NCI-H345 treated with DMSO at 0.1 percent for 48 hours (cell line): Measurements from ENCODE around the gene BRICD5.

Source experiments
- DNase-seq: peaks from one replicate; lab custom pipeline; 2025; ENCODE audit not compliant: unreplicated experiment; lab: John Stamatoyannopoulos, UW

Gene BRICD5

DNA sequence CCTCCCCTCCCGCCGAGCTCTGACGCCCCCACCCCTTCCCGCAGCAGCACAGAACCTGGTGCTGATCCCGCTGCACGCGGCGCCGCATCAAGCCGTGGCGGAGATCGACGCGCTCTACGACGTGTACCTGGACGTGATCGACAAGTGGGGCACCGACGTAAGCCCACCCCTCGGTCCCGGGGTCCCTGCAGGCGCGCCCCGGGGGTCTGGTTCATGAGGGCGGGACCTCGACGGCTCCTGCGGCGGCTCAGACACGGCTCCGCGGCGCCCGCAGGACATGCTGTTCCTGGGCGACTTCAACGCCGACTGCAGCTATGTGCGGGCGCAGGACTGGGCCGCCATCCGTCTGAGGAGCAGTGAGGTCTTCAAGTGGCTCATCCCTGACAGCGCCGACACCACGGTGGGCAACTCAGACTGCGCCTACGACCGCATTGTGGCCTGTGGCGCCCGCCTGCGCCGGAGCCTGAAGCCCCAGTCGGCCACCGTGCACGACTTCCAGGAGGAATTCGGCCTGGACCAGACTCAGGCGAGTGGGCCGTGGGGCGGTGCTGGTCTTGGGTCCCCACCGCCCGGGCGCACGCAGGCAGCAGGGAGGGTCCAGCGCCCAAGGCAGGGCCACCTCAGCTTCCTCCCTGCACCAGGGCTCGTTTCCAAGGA is 27.0 kb upstream of the BRICD5 start:
- DNase-seq = no peak

DNA sequence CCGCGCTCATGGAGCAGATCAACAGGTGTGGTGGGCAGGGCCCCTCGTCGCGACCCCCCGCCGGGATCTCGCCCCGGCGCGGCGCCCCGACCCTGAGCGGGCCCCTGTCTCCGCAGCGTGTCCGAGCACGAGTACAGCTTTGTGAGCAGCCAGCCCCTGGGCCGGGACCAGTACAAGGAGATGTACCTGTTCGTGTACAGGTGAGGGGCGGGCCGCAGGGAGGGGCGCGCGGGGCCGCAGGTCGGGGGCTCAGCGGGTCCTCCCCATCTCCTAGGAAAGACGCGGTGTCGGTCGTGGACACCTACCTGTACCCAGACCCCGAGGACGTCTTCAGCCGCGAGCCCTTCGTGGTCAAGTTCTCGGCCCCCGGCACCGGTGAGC is 26.4 kb upstream of the BRICD5 start:
- no peak for DNase-seq

DNA sequence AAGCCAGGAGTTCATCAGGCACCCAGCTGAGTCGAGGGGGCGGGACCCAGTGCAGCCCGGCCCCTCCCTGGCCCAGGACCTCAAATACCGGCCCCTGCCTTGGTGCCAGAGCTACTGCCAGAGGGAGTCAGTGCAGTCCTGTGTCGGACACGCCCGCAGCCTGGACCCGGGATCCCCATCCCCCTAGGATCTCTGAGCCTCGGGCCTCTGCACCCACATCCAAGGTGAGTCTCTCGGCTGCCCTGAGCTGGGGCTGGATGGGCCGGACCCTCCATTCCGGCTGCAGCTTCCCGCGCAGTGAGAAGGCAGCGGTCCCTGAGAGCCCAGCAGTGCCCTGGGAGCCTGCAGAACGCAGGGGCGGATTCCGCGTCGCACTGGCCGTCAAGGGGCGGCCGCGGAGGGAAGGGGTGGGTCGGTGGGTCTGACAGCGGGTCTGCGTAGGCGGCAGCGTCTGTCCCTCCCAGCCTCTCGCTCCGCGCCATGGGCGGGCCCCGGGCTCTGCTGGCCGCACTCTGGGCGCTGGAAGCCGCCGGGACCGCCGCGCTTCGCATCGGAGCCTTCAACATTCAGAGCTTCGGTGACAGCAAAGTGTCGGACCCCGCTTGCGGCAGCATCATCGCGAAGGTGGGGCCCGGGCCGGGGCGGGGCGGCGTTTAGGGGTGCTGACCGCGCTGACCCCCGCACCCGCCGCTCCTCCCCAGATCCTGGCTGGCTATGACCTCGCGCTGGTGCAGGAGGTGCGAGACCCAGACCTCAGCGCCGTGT is 25.9 kb upstream of the BRICD5 start, which contains the start of gene DNASE1L2:
TSS of gene DNASE1L2 (plus strand) at position 108 of the 765 bp plus-strand sequence. CDS start at position 481, 373 bp downstream.
- DNase-seq = no peak

DNA sequence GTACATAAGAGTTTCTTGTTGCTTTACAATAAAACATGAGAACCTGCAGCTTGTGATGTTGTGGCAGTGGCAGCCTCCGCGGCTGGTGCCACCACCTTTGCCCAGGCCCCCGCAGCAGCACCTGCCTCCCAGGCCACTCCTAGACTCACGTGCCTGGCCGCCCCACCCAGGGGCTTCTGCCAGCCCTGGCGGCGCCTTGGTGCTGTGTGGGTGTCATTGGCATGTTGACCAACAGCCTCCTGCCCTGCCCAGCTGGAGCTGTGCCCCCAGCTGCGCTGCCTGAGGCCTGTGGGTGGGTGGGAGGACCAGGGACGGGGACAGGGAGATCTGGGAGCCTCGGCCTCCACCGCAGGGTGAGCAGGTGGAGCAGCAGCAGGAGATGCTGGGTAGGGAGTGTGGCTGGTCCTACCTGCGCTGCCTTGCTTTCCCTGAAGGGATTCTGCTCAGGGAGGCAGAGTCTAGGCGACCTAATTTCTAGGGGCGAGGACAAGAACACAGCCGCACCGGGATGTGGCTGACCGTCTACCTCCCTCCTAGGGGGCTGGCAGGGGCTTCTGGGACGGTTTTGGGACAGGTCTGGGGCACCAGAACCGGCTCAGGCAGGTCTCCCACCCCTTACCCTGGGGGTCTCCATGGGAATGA is 25.2 kb upstream of the BRICD5 start:
- DNase-seq = no peak

DNA sequence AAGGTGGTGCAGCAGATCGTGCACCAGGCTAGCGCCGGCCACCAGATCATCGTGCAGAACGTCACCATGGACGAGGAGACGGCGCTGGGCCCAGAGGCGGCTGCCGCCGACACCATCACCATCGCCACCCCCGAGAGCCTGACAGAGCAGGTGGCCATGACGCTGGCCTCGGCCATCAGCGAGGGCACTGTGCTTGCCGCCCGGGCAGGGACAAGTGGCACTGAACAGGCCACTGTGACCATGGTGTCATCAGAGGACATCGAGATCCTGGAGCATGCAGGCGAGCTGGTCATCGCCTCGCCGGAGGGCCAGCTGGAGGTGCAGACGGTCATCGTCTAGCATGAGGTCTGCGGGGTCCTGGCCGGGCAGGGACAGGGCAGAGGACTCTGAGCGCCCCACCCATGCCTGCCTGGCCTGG is 24.6 kb upstream of the BRICD5 start:
- no peak for DNase-seq

DNA sequence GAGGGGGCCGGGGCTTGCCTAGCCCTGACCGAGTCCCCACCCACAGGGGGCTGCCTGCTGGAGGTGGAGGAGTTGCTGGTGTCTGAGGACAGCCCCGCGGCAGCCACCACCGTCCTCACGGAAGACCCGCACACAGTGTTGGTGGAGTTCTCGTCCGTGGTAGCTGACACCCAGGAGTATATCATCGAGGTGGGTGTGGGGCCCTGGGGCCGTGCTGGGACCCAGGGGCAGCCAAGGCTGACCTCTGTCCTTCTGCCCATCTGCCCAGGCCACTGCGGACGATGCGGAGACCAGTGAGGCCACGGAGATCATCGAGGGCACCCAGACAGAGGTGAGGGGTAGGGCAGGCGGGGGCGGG is 24.1 kb upstream of the BRICD5 start:
- DNase-seq = no peak

DNA sequence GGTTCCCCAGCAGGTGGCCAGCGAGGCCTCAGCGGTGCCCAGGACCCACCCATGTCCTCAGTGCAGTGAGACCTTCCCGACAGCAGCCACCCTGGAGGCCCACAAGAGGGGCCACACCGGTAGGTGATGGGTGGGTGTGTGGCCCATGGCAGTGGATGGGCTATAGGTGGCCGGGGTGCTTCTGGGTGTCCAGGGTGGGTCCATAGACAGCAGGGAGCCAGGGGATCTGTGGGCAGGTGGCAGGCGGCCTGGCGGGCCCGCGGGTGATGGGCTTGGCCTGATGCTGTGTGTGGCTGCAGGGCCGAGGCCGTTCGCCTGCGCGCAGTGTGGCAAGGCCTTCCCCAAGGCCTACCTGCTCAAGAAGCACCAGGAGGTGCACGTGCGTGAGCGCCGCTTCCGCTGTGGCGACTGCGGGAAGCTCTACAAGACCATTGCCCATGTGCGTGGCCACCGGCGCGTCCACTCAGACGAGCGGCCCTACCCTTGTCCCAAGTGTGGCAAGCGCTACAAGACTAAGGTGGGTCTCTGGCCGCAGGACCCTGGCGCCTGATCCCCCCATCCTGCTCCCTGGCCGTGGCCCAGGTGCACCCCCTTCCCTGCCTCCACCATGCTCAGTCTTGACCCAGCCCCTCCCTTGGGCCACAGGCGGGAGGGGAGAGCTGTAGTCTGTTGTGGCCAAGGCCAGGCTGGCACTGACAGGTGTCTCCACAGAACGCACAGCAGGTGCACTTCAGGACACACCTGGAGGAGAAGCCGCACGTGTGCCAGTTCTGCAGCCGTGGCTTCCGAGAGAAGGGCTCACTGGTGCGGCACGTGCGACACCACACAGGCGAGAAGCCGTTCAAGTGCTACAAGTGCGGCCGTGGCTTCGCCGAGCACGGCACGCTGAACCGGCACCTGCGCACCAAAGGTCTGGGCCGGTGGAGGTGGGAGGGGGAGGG is 23.5 kb upstream of the BRICD5 start:
- no peak for DNase-seq

DNA sequence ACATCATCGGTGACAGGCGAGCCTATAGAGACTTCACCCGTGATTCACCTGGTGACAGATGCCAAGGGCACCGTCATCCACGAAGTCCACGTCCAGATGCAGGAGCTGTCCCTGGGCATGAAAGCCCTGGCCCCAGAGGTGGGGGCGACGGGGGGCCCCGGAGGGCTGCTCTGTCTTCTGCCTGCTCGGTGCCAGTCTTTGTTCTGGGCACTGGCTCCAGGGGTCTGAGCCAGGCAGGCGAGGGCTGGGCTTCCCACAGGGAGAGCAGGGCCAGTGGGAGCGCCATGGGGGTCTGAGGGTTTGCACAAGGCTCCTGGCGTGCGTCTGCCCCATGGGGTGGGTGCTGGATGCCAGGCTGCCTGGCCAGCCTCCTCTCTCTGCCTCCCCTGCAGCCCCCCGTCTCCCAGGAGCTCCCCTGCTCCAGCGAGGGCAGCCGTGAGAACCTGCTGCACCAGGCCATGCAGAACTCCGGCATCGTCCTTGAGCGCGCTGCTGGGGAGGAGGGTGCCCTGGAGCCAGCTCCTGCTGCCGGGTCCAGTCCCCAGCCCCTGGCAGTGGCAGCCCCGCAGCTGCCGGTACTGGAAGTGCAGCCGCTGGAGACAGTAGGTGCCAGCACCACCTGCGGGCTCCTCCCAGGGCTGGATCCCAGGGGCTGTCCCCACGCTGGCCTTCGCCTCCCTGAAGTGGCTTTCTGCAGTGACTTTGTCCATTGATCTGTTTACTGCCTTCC is 22.5 kb upstream of the BRICD5 start:
- no peak for DNase-seq

DNA sequence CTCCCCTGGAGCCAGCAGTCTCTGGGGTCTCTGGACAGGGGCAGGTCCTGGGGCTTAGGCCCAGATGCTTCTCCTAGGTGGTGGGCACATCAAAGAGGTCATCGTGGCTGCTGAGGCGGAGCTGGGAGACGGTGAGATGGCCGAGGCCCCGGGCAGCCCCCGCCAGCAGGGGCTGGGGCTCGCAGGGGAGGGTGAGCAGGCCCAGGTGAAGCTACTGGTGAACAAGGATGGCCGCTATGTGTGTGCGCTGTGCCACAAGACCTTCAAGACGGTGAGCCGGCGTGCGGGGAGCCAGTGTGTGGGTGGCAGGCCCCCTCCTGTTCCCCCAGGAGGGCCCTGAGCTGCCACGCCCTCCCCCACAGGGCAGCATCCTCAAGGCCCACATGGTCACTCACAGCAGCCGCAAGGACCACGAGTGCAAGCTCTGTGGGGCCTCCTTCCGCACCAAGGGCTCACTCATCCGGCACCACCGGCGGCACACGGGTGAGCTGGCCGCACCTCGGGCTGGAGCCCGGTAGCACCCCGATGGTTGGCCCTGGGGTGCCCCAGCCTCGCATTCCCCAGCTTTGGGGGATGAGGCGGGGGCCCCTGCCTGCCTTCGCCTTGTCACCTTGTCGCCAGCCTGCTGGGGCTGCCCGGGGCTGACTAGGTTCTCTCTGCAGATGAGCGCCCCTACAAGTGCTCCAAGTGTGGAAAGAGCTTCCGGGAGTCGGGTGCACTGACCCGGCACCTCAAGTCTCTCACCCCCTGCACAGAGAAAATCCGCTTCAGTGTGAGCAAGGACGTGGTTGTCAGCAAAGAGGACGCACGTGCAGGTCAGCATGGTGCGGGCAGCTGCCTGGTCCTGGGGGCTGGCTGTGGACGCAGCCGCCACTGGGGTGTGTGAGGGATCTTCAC is 21.7 kb upstream of the BRICD5 start:
- DNase-seq = no peak

DNA sequence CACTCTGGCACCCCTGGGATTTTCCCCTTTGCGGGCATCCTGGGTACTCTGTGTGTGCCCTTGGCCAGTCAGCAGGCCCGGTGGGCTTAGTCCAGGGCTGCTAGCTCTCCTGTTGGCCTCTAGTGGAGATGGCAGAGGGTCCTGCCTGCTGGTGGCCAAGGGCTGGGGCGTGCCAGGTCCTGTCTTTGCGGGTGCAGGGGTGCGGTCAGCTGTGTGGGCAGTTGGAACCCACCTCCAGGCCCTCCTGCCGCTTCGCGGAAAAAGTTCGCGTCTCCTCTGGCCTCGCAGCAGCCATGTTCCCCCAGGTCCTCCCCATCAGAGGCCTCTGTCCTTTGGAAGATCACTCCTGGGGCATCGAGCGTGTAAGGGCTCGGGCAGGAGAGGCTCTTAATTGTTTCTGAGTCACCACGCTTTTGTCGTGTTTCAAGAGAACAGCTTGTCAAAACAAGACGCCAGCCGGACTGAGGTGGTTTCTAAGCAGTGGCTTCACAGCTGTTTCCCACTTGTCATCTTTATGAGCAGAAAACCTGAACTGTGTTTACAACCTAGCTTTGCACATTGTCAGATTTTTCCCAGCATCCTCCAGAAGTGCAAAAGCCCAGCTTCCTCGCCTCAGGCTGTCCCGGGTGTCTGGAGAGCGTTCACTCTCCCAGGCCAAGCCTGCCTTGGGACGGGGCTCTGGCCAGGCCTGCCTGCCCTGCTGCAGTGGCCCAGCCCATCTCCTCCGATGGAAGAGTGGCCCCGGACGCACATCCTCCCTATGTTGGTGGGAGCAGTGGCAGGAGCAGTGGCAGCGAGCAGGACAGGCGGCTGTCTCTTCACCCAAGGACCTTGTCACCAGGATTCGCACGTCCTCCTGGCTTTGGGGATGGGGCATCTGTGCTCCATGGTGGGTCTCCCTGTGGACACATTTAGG is 20.6 kb upstream of the BRICD5 start:
- no peak for DNase-seq

DNA sequence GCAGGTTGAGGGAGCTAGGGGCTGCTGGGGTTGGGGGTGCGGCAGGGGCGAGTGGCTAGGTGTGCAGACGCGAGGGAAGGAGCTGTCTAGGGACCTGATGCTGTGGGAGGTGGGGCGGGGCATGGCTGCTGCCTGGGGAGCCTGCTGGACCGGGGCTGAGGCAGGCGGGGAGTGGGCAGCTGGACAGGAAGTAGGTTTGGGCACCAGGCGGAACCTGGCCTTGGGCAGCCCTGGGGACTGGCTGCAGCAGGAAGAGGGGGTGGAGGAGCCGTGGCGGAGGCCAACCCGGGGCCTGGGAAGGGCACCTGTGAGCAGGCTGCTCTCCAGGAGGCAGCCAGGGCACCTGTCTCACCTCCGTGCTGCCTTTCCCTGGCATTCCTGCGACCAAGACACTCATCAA is 19.7 kb upstream of the BRICD5 start:
- DNase-seq = no peak

DNA sequence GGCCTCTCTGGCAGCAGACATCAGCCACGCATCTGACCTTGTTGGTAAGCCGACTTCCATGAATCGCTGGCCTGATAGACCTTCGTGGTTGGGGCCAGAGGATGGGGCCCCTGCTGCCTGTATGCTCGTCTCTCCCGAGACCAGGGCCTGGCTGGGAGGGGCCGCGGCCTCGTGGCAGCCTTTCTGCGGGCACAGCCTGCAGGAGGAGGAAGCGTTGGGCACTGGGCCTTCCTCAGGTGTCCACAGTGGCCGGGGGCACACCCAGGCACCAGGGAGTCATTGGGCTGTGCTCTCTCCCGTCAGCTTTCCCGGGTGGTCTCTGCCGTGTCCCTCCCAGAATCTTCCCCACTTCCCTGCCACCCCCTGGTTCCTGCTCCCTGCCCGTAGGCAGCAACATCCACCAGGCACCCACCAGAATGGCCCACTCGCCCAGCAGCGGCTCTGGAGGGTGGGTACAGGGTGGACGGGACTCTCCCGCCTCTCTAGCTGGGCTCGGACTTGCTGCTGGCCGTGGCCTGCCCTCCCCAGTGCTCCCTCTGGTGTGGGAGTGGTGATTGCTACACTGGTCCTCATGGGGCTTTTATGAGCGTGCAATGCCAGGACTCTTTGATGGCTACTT is 19.1 kb upstream of the BRICD5 start:
- no peak for DNase-seq

DNA sequence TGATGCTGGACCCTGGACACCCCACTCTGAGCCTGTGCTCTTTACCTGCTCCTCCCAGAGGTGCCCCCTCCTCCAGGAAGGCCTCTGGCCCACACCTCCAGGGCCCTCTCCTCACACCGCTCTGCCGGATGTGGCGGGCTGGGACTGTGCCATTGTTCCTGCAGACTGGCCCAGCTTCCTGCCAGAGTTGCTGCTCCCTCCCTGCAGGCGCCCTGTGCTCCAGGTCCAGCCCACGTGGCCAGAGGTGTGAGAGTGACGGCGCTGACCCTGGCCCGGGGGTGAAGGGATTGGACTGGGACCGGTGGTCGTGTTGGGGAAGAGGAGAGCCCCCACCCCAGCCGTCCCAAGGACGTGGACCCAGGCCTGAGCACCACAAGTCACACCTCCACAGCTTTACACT is 18.4 kb upstream of the BRICD5 start:
- no peak for DNase-seq

DNA sequence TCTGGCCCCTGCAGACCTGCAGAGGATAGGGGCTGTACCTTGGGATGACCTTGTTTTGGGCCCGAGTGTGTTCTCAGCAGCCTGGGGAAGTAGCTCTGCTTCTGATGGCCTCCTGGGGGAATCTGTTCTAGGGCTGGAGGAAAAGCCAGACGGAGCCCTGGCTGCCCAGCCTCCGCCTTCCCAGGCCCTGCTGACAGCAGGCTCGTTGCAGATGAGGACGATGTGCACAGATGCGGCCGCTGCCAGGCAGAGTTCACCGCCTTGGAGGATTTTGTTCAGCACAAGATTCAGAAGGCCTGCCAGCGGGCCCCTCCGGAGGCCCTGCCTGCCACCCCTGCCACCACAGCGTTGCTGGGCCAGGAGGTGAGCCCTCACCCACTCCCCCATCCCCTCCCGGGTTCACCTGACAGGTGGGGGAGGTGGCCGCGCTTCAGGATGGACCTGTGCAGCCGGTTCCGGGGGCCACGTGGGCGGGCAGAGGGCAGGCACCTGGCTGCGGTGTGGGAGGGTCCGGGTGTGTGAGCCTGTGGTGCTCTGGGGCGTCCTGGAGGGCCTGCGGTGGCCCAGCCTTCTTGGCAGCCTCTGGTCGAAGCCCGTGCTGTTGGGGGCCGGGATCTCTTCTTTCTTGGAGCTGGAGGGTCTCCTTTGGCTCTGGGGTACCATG is 17.6 kb upstream of the BRICD5 start:
- no peak for DNase-seq

DNA sequence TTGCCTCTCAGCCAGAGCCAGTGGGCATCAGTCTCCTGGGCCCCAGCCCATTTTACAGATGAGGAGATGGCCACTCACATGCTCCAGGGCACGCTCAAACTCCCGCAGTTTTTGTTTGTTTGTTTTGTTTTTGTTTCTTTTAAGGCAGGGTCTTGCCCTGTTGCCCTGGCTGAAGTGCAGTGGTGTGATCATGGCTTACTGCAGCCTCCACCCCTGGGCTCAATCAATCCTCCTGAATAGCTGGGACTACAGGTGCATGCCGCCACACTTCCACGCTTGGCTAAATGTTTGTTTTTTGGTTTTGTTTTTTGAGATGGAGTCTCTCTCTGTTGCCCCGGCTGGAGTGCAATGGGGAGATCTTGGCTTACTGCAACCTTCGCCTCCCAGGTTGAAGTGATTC is 16.3 kb upstream of the BRICD5 start:
- DNase-seq = no peak

DNA sequence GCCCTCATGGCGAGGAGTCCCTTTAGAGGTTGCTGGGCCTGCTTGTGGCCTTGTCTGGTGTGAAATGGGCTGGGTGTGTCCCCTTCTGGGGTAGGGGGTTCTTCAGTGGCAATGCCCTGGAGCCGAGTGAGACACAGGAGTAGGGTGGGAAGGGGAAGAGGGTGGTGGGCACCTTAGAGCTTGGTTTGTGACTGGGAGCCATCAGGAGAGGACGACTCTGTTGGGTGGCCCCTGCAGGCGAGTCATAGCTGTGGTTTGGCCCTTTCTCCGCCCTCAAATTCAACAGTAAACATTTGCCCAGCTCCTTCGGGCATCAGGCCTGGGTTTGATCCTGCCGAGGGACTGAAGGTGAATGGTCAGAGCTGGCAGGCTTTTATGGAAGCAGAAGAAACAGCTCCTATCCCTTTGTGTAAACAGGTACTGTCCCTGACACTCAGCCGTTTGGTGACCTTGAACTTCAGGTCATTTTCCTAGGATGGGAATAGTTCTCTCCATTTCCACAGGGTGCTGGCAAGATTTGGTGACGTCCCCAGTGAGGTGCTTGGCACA is 15.7 kb upstream of the BRICD5 start:
- no peak for DNase-seq

DNA sequence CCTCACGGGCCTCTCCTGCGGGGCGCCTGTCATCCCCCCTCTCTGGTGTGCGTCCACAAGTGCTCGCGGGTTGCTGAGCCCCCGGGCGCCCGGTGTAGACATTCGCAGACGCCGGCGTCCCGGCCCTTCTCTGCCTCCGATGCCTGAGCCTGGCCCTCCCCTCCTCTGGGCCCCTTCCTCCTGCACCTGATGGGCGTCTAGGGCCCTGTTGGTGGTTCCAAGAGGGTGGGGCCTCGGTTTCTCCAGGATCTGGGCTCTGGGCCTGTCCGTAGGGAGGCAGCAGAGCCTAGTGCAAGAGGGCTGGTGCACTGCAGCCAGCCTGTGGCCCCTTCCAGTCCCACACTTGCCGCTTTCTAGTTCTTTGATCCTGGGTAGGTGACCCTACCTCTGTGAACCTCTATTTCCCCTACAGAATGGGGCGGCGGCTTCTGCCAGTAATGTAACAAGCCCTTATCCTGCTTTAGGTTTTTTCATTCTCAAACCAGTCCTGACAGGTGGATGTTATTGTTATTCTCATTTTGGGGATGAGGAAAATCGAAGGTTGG is 13.4 kb upstream of the BRICD5 start:
- no peak for DNase-seq
